ENCODE data around the gene CLTCL1.

The CLTCL1 gene

DNA sequence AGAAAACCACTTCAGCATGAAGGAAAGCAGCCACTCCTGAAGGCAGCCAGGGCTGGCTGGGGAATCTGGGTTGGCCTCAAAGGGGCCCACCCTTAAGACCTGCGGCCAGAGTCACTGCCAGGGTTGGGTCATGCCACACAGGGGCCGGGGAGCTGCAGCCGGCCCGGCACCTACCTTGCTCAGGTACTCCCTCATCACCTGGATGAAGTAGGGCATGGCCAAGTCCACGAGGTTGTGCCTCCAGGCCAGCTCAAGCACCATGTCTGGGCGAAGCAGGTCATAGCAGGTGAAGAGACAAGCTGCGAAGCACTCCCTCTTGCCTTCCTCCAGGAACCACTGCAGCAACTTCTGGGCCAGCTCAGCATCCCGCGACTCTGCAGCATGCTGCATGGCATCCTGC, 108.3 kb downstream of the CLTCL1 start:
- no peak for TF ChIP-seq GATA3 (IDR thresholded peaks at IDR 0.05; ENCODE audit: low read depth, low read length)
- TF ChIP-seq GATA2 (IDR thresholded peaks at IDR 0.05; ENCODE audit: low read depth, low read length) = no peak

DNA sequence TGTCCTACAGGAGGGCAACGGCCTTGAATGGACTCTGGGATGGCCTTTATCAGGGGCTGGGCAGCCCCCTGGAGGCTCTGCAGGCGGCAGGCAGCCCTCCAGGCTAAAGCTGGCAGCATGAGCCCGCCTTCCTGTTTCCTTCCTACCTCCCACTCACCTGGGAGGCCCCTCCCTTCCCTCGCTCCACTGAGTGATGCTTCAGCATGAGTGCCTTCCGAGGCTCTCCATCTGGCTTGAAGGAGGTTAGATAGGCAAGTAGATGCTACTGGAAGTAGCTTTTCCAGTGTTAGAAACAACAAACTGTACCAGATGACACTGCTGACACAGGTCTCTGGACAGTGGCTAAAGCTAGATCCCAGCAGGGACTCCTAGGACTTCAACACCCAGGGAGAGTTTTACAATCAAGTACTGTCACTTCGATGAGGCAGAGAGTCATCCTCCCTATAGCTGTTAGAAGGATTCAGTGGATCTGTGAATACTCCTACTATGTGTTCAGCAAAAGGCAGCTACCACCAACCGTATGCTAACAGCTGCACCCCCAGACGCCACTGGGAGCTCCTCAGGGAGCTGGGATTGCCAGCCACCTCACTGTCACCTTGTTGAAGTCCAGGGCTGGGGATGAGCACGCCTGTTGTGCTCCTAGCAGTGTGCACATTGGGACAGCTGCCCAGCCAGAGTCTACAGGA, 108.9 kb downstream of the CLTCL1 start:
- TF ChIP-seq GATA3 (IDR thresholded peaks at IDR 0.05; ENCODE audit: low read depth, low read length) = no peak
- no peak for TF ChIP-seq GATA2 (IDR thresholded peaks at IDR 0.05; ENCODE audit: low read depth, low read length)

DNA sequence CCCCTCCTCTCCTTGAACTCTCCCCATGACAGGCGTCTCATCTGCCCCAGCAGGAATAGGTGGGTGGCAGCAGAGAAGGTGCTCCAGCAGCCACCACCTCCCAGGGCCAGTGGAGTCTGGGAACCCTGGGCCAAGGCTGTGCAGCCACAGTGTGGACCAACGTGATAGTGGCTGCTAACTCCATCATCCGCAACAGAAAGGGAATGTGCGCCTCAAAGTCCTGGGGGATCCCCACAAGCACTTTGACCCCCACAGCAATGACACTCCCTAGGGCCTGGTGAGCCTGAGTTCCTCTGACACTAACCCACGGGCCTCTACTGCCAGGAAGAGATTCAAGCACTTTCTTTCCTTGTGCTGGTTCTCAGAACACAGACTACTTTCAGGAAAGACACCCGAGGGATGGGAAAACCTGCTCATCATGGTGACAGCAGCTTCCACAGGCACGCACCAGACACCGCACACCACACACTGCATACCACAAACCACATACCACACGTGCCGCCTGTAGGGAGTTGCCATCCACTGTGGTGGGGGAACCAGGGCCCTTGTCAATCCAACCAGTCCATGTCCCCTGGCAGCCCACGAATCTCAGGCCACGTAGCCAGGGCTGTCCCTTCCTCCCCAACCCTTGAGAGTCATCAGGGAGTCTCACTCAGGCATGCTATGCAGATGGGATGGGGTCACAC, 109.6 kb downstream of the CLTCL1 start:
- TF ChIP-seq GATA3 (IDR thresholded peaks at IDR 0.05; ENCODE audit: low read depth, low read length) = no peak
- no peak for TF ChIP-seq GATA2 (IDR thresholded peaks at IDR 0.05; ENCODE audit: low read depth, low read length)

DNA sequence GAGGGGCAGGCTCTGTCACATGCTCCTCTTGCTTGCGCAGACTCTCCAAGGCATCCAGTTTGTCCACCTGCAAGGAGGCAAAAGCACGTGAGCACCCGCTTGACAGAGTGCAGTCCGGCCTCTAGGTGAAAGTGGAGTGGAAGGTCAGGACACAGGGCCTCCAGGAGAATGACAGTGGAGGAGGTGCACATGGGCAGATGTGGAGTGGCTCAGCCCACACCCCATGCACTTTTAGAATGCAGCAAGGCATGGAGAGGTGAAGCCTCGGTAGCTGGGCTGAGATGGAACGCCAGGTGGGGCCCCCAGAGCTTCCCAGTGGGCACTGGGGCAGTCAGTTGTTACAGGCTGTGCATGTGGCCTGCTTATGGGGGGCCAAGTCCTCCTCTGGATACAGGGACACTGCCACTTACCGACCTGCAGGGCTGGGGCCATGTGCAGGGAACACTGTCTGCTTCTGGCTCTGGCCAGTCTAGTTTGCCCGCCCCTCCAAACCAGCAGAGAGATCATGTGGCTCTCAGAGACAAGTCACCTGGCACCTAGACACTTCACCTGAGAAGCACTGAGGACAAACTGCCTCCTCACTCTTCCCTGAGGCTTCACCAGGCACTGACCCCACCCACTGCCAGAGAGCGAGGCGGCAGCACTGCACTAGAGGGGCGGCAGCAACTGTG, 110.6 kb downstream of the CLTCL1 start:
- TF ChIP-seq GATA2 (IDR thresholded peaks at IDR 0.05; ENCODE audit: low read depth, low read length) (no peak), GATA3 (IDR thresholded peaks at IDR 0.05; ENCODE audit: low read depth, low read length) (no peak)

DNA sequence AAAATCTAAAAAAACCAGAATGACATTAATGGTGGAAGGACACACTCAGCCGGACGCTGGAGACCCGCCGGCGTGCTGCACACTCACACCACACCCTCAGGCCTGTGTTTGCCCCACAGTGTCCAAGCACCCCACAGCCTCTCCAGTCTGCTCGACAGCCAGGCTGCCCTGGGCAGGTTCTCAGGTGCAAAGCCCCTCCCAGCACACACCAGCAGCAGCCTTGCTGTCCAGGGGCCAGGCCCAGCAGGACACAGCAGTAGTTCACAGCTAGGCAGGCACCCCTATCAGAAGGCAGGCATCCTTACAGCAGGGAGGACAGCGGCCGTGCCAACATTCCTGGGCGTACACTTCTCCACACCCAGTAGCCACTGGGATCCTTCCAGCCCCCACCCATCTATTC, 111.3 kb downstream of the CLTCL1 start:
- no peak for TF ChIP-seq GATA2 (IDR thresholded peaks at IDR 0.05; ENCODE audit: low read depth, low read length)
- no peak for TF ChIP-seq GATA3 (IDR thresholded peaks at IDR 0.05; ENCODE audit: low read depth, low read length)

DNA sequence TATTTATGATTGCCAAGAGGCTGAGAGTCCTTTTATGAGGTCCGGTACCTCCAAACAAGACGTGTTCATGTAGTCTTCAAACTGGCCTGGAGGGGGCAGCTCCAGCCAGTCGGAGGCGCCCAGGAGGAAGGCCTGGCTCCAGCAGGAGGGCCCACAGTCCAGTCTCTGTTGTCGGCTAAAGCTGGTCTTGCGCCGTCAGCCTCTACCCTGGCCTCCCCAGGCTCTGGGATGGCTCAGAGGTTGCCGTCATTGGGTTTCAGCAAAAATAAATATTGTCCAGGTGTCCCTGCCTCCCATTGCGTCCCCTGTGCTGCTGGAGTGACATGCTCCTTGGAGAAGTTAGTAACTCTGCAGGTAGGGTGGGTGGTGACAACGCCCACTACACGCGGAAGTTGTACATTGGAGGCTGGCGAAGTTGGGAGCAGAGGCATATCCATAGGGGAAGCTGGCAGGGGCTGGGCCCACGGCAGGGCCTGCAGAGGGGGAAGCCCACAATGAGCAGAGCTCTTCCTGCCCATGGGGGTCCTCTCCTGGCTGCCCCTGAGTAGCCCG, 111.9 kb downstream of the CLTCL1 start:
- TF ChIP-seq GATA2 (IDR thresholded peaks at IDR 0.05; ENCODE audit: low read depth, low read length) (no peak), GATA3 (IDR thresholded peaks at IDR 0.05; ENCODE audit: low read depth, low read length) (no peak)

DNA sequence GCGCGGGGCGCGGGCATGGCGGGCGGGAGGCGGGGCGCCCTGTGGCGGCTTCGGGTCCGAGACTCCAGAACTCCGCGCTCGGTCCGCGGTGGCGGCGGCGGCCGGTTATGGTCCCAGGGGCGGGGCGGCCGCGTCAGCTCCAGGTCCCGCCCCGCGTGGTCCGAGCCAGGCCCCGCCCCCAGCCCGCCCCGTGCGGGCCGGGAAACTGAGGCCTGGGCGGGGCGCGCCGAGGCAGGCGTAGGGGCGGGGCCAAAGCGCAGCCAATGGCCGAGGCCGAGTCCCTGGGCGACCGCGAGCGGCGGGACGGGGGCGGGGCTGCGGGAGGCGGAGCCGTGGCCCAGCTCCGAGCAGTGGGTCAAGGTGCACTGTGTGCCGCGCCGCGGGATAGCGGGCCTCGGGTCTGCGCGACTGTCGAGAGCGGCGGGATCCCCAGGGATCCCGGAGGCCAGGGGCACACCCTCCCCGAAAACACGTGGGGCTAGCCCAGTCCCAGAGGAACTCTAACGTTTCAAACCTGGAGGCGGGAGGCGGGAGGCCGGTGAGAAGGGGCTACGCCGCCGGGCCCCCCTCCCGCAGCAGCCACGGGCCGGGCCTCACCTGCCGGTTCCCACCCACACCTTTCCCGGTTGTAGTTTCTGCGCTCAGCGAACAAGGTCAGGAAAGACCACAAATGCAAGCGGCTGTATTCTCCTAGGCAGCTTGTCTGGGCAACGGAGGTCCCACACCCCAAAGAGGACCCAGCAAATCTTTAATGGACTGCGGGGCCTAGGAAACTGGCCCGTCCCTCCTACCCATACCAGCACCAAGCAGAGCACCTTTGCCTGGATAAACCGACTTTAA, 112.6 kb downstream of the CLTCL1 start, which contains the start of gene SLC25A1:
TSS of gene SLC25A1 (minus strand) at position 80 of the 840 bp plus-strand sequence. CDS start at position 17, 63 bp downstream.
- TF ChIP-seq GATA2 (IDR thresholded peaks at IDR 0.05; ENCODE audit: low read depth, low read length) (no peak), GATA3 (IDR thresholded peaks at IDR 0.05; ENCODE audit: low read depth, low read length) (no peak)

DNA sequence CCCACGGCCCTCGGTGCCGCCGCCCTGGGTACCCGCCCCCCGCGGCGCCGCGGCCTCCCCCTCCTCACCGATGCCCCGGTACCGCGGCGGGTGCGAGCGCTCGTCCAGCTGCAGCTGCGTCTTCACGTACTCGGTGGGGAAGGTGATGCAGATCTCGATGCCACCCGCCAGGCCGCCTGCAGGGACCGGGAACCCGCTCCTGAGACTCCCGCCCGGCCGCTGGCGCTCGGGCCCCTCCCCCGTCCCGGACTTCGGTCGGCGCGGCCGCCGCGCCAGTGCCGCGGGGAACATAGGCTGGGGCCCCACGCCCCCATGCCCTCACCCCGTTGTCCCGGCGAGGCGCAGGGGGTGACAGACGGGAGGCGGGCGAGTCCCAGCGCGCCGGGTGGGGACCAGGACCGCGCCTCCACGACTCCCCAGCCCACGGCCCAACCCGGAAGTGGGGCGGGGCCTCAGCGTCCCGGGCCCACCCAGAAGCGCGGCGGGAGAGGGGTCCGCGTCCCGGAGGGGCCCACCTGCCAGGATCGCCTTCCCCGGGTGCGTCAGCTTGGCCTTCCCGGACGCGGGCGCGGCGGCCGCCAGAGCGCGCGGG, 113.4 kb downstream of the CLTCL1 start:
- TF ChIP-seq GATA3 (IDR thresholded peaks at IDR 0.05; ENCODE audit: low read depth, low read length) (no peak), GATA2 (IDR thresholded peaks at IDR 0.05; ENCODE audit: low read depth, low read length) (no peak)

DNA sequence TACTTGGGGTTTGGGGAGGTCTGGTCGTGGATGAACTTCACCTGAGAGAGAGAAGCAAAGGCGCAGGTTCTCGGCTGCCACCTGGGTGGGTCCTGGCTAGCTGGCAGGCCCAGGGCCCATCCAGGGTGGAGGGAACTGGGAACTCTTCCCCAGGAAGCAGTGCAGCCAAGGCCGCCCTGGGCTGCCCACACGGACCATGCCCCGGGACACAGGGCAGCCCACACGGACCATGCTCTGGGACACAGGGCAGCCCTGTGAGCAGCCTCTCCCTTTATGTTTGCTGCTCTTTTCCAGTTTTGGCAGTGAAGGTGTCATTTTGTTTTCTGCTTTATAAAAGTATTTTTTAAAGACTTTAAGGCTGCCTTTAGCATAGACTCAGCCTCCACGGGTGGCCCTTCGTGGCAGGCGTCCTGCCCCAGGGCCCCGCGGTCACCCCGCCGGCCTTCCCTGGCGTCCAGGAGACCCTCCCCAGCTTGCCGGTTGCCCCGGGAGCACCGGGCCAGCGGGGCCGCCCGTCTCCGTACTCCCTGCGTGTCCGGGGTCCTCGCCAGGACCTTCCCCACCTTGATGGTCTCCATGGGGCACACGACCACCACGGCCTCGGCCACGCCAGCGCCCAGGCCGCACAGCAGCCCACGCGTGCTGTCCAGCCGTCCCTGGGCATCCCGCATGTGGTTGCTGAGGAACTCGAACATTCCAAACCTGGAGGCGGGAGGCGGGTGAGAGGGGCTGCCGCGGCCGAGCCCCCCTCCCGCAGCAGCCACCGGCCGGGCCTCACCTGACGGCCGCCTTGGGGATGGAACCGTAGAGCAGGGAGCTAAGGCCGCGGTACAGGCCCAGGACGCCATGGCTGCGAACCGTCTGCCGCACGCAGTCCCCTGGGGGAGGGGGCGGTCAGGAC, 114.1 kb downstream of the CLTCL1 start:
- TF ChIP-seq GATA2 (IDR thresholded peaks at IDR 0.05; ENCODE audit: low read depth, low read length) (no peak), GATA3 (IDR thresholded peaks at IDR 0.05; ENCODE audit: low read depth, low read length) (no peak)

DNA sequence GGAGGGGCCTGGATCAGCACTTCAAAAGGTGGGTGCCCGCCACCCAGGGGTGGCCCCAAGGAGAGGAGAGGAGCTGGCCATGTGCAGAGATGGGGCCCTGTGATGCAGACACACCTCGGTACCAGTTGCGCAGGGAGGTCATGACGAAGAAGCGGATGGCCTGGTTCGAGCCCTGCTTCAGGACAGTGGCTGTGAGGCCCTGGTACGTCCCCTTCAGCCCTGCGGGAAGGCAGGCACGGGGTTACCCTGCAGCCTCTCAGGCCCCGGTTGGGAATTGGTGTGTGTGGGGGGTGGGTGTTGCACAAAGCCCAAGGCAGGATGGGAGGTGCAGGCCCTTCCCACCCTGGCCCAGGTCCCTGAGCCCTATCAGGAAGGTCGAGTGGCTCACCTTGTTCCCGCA, 114.8 kb downstream of the CLTCL1 start:
- TF ChIP-seq GATA2 (IDR thresholded peaks at IDR 0.05; ENCODE audit: low read depth, low read length) (no peak), GATA3 (IDR thresholded peaks at IDR 0.05; ENCODE audit: low read depth, low read length) (no peak)

DNA sequence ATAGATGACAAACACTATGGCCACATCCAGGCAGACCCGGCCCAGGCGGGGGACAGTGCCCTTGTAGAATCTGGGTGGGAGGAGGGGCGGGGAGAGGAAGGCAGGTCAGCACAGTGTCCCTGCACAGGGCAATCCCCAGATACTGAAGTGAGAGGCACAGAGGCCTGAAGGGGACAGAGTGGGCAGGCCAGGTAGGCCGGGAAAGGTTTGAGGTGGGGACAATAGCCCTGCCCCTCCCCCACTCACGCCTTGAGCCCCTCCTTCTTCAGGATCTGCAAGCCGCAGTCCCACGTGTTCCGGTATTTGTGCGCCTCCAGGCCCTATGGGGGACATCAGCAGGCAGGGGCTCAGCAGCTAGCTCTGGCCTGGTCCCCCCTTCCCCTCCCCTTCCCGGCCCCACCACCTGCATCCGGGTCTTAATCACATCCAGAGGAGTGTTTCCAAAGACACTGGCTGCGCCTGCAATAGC, 115.3 kb downstream of the CLTCL1 start:
- no peak for TF ChIP-seq GATA2 (IDR thresholded peaks at IDR 0.05; ENCODE audit: low read depth, low read length)
- no peak for TF ChIP-seq GATA3 (IDR thresholded peaks at IDR 0.05; ENCODE audit: low read depth, low read length)

DNA sequence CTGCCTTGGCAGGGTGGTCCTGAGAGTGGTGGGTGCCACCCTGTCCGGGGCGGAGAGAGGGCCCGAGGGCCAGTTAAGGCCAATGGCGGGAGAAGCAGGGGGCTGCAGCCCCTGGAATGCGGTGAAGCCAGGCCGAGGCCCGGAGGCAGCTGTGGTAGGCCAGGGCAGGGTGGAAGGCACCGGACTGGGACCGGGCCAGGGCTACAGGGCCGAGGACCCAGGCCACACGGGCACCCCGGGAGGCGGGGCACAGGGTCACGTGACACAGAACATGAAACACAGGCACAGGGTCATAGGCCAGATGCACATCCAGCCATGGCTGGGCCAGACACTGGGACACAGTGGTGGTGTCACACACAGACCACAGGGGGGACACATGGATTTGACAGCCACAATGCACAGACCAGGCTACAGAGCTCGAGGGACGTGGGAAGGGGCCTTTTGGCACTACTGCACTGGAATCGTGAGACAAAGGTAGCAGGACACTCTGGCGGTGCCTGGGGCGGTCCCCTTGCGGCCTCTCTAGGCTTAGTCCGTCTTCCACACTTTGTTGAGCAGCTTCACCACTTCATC, 115.8 kb downstream of the CLTCL1 start:
- TF ChIP-seq GATA2 (IDR thresholded peaks at IDR 0.05; ENCODE audit: low read depth, low read length) = no peak
- TF ChIP-seq GATA3 (IDR thresholded peaks at IDR 0.05; ENCODE audit: low read depth, low read length) = no peak

All from SH-SY5Y (cell line).